Kidney (tissue), 14 donors: ENCODE data around the gene GIPC3. TPM values are rescaled to one million over a fixed set of nuclear protein-coding genes. Genes with fewer than 3 reads are reported as not detected.

Source experiments
- DNase-seq, 5 donors: peaks; one replicate each; pipeline ENCODE4 v3.0.0-alpha.2; 2013 to 2020
- FAIRE-seq: peaks from 2 replicates; lab custom pipeline; 2012; peaks lifted over from hg19 to GRCh38; lab: Jason Lieb, UNC
- H3K27ac ChIP-seq, 2 donors: one replicate each; pipeline ENCODE4 v1.7.0; 2013; ENCODE audit warnings: low read depth in 2 of 2, low read length in 2 of 2, inconsistent platforms in 1 of 2
- H3K27me3 ChIP-seq: one replicate; pipeline ENCODE4 v1.7.1; 2013; ENCODE audit warnings: low read length, inconsistent platforms; ENCODE audit not compliant: control insufficient read depth, insufficient read depth
- H3K36me3 ChIP-seq, 3 donors: one replicate each; pipeline versions ENCODE4 v1.7.0 to v1.7.1; 2013; ENCODE audit warnings: low read length in 3 of 3, control low read depth in 1 of 3, inconsistent platforms in 1 of 3; ENCODE audit not compliant: insufficient read depth in 3 of 3, control insufficient read depth in 2 of 3
- H3K4me1 ChIP-seq, 3 donors: one replicate each; pipeline versions ENCODE4 v1.7.0 to v1.7.1; 2013; ENCODE audit warnings: low read length in 3 of 3, inconsistent platforms in 1 of 3, low read depth in 1 of 3; ENCODE audit not compliant: control insufficient read depth in 2 of 3, insufficient read depth in 2 of 3
- H3K4me3 ChIP-seq, 3 donors: one replicate each; pipeline versions ENCODE4 v1.7.0 to v1.8.1; 2013; ENCODE audit warnings: low read length in 3 of 3, control low read depth in 1 of 3, inconsistent platforms in 1 of 3
- H3K9ac ChIP-seq, 3 donors: one replicate each; pipeline versions ENCODE4 v1.7.0 to v1.7.1; 2013; ENCODE audit warnings: low read length in 3 of 3, control low read depth in 1 of 3, inconsistent platforms in 1 of 3
- H3K9me3 ChIP-seq, 3 donors: one replicate each; pipeline versions ENCODE4 v1.7.0 to v1.7.1; 2013; ENCODE audit warnings: low read length in 3 of 3, control low read depth in 1 of 3, inconsistent platforms in 1 of 3; ENCODE audit not compliant: control insufficient read depth in 2 of 3, insufficient read depth in 1 of 3
- CTCF ChIP-seq: IDR thresholded peaks from 3 replicates; pipeline ENCODE4 v1.5.1; 2012; ENCODE audit warnings: mild to moderate bottlenecking, moderate library complexity, borderline replicate concordance; ENCODE audit not compliant: insufficient read depth; ENCODE audit errors: extremely low read depth
- intact Hi-C: fragments of 100-400 bp; cut with DNase I; formaldehyde crosslinking; loops from one replicate; pipeline ENCODE4 v1.11.1; 2022
- polyA plus RNA-seq: library from polyadenylated mRNA; stranded (reverse); fragments of 350-450 nt; fragmentation: Illumina TruSeq; extraction: RNeasy Lipid Tissue Mini Kit (QIAGEN cat#74804); gene quantifications from one replicate; pipeline ENCODE4 v1.2.3, GENCODE V29; 2014; ENCODE audit warnings: low read depth, low replicate concordance; ENCODE audit not compliant: insufficient read depth
- total RNA-seq: library from RNA; stranded (reverse); fragmentation: NEBNext Ultra II Directional; extraction: Animal tissue kit (Norgen Biotek cat#: 25700); gene quantifications from one replicate; pipeline ENCODE4 v1.2.1, GENCODE V29; 2021
- donor health status: control.
- donor health status: control.
- donor health status: control.
- donor health status: control.
- donor health status: control.
- donor health status: DM: yes; HTN: yes; CAD: no.
- donor health status: Normal renal cell carcinoma (clear cell type).

The GIPC3 gene
- total and polyA plus RNA-seq, 2 donors from 2014 or later, result 2.1 TPM

GRCh38 chr19:3642296-3642695 is 57.0 kb downstream of the GIPC3 start:
- Histone ChIP-seq H3K9me3 (no peaks in the 10 kb centered on the region), H3K27me3 (no peaks in the 10 kb centered on the region), H3K27ac (no peak overlapping the region), H3K4me1 (no peaks in the 10 kb centered on the region), H3K36me3 (peaks cover 0 to 7% (median 6%) of the 10 kb centered on the region in 3 donors), H3K9ac (no peak overlapping the region), H3K4me3 (no peak overlapping the region)
- no peak for TF ChIP-seq CTCF
- no peak for DNase-seq
- no peak for FAIRE-seq
- intact Hi-C loops, result no loop called here

Other genes with a start within 250 kb of the GIPC3 start
- gene NFIC, start 218.9 kb upstream of the GIPC3 start, total RNA-seq, result 173 TPM
- 20.3 TPM for gene NFIC, start 218.9 kb upstream of the GIPC3 start, polyA plus RNA-seq
- gene SMIM24, start 105.0 kb upstream of the GIPC3 start, total RNA-seq, result 49.8 TPM
- 1,108 TPM for gene SMIM24, start 105.0 kb upstream of the GIPC3 start, polyA plus RNA-seq
- gene SMIM44, start 102.0 kb upstream of the GIPC3 start, total RNA-seq, result not detected
- not detected for gene SMIM44, start 102.0 kb upstream of the GIPC3 start, polyA plus RNA-seq
- 12.2 TPM for gene DOHH, start 84.8 kb upstream of the GIPC3 start, total RNA-seq
- gene DOHH, start 84.8 kb upstream of the GIPC3 start, polyA plus RNA-seq, result 20.2 TPM
- 48.0 TPM for gene FZR1, start 79.2 kb upstream of the GIPC3 start, total RNA-seq
- gene FZR1, start 79.2 kb upstream of the GIPC3 start, polyA plus RNA-seq, result 28.4 TPM
- gene TEKTIP1, start 46.3 kb upstream of the GIPC3 start, total RNA-seq, result 9.2 TPM
- 1.2 TPM for gene TEKTIP1, start 46.3 kb upstream of the GIPC3 start, polyA plus RNA-seq
- 124 TPM for gene MFSD12, start 27.9 kb upstream of the GIPC3 start, total RNA-seq
- gene MFSD12, start 27.9 kb upstream of the GIPC3 start, polyA plus RNA-seq, result 113 TPM
- gene HMG20B, start 12.5 kb upstream of the GIPC3 start, total RNA-seq, result 69.7 TPM
- gene HMG20B, start 12.5 kb upstream of the GIPC3 start, polyA plus RNA-seq, result 82.6 TPM
- 6.7 TPM for gene TBXA2R, start 21.4 kb downstream of the GIPC3 start, total RNA-seq
- 8.8 TPM for gene TBXA2R, start 21.4 kb downstream of the GIPC3 start, polyA plus RNA-seq
- 23.9 TPM for gene CACTIN, start 41.3 kb downstream of the GIPC3 start, total RNA-seq
- 11.6 TPM for gene CACTIN, start 41.3 kb downstream of the GIPC3 start, polyA plus RNA-seq
- 35.6 TPM for gene PIP5K1C, start 115.0 kb downstream of the GIPC3 start, total RNA-seq
- gene PIP5K1C, start 115.0 kb downstream of the GIPC3 start, polyA plus RNA-seq, result 11.2 TPM
- 26.5 TPM for gene TJP3, start 122.9 kb downstream of the GIPC3 start, total RNA-seq
- 32.5 TPM for gene TJP3, start 122.9 kb downstream of the GIPC3 start, polyA plus RNA-seq
- gene APBA3, start 176.2 kb downstream of the GIPC3 start, total RNA-seq, result 27.5 TPM
- 17.1 TPM for gene APBA3, start 176.2 kb downstream of the GIPC3 start, polyA plus RNA-seq
- 57.6 TPM for gene MRPL54, start 177.2 kb downstream of the GIPC3 start, total RNA-seq
- gene MRPL54, start 177.2 kb downstream of the GIPC3 start, polyA plus RNA-seq, result 151 TPM
- gene RAX2, start 186.8 kb downstream of the GIPC3 start, total RNA-seq, result not detected
- gene RAX2, start 186.8 kb downstream of the GIPC3 start, polyA plus RNA-seq, result not detected
- 2.7 TPM for gene MATK, start 200.9 kb downstream of the GIPC3 start, total RNA-seq
- 4.2 TPM for gene MATK, start 200.9 kb downstream of the GIPC3 start, polyA plus RNA-seq